Trophoblast cell (in vitro differentiated cells and primary cell): ENCODE measurements around the gene BACH2.

ENCODE experiments used
- DNase-seq, 2 donors: peaks; one replicate each; pipeline ENCODE4 v3.0.0-alpha.2; 2016
- H2AFZ ChIP-seq: 2 replicates; pipeline ENCODE4 v1.6.1; 2013; ENCODE audit warnings: low read length, moderate library complexity, mild to moderate bottlenecking; ENCODE audit not compliant: insufficient read depth, poor library complexity
- H2AK5ac ChIP-seq: 2 replicates; pipeline ENCODE4 v1.6.1; 2013; ENCODE audit warnings: mild to moderate bottlenecking, low read length
- H2BK120ac ChIP-seq: 2 replicates; pipeline ENCODE4 v1.6.1; 2013; ENCODE audit warnings: low read length, mild to moderate bottlenecking, moderate library complexity; ENCODE audit not compliant: insufficient read depth, poor library complexity
- H2BK12ac ChIP-seq: 2 replicates; pipeline ENCODE4 v1.6.1; 2013; ENCODE audit warnings: mild to moderate bottlenecking, low read length, moderate library complexity
- H2BK5ac ChIP-seq: 2 replicates; pipeline ENCODE4 v1.6.1; 2013; ENCODE audit warnings: low read length, low read depth, moderate library complexity, mild to moderate bottlenecking; ENCODE audit not compliant: poor library complexity
- H3K14ac ChIP-seq: 2 replicates; pipeline ENCODE4 v1.6.1; 2013; ENCODE audit warnings: mild to moderate bottlenecking, low read length
- H3K18ac ChIP-seq: 2 replicates; pipeline ENCODE4 v1.6.1; 2013; ENCODE audit warnings: mild to moderate bottlenecking, low read length
- H3K23ac ChIP-seq: 2 replicates; pipeline ENCODE4 v1.6.1; 2013; ENCODE audit warnings: low read length
- H3K27ac ChIP-seq: 2 replicates; pipeline ENCODE4 v1.5.1; 2013; ENCODE audit warnings: low read depth, mild to moderate bottlenecking, inconsistent platforms, low read length, moderate library complexity
- H3K27me3 ChIP-seq: 2 replicates; pipeline ENCODE4 v1.6.1; 2013; ENCODE audit warnings: inconsistent platforms, mild to moderate bottlenecking, low read length, moderate library complexity; ENCODE audit not compliant: insufficient read depth
- H3K36me3 ChIP-seq, 2 experiments: 1 replicate in 1 of 2; 2 replicates in 1 of 2; pipeline ENCODE4 v1.6.1; 2013; ENCODE audit warnings: low read length in 2 of 2, mild to moderate bottlenecking in 2 of 2, moderate library complexity in 1 of 2; ENCODE audit not compliant: insufficient read depth in 2 of 2, control insufficient read depth in 1 of 2
- H3K4ac ChIP-seq: 2 replicates; pipeline ENCODE4 v1.6.1; 2013; ENCODE audit warnings: low read depth, mild to moderate bottlenecking, low read length, moderate library complexity
- H3K4me1 ChIP-seq, 2 experiments: 1 replicate in 1 of 2; 2 replicates in 1 of 2; pipeline ENCODE4 v1.6.1; 2013; ENCODE audit warnings: low read length in 2 of 2, mild to moderate bottlenecking in 2 of 2, moderate library complexity in 1 of 2; ENCODE audit not compliant: insufficient read depth in 2 of 2, control insufficient read depth in 1 of 2
- H3K4me2 ChIP-seq: 2 replicates; pipeline ENCODE4 v1.6.1; 2013; ENCODE audit warnings: inconsistent platforms, mild to moderate bottlenecking, low read length, moderate library complexity
- H3K4me3 ChIP-seq: 2 replicates; pipeline ENCODE4 v1.5.1; 2013; ENCODE audit warnings: mild to moderate bottlenecking, low read depth, low read length, inconsistent platforms
- H3K79me1 ChIP-seq: one replicate; pipeline ENCODE4 v1.6.1; 2013; ENCODE audit warnings: low read length
- H3K79me2 ChIP-seq: 2 replicates; pipeline ENCODE4 v1.6.1; 2013; ENCODE audit warnings: low read length, mild to moderate bottlenecking; ENCODE audit not compliant: control insufficient read depth, insufficient read depth, poor library complexity
- H3K9ac ChIP-seq: 2 replicates; pipeline ENCODE4 v1.6.1; 2013; ENCODE audit warnings: mild to moderate bottlenecking, low read length
- H3K9me3 ChIP-seq: 2 replicates; pipeline ENCODE4 v1.6.1; 2013; ENCODE audit warnings: low read depth, mild to moderate bottlenecking, control low read depth, inconsistent platforms, low read length; ENCODE audit not compliant: insufficient read depth
- H4K12ac ChIP-seq: 2 replicates; pipeline ENCODE4 v1.6.1; 2013; ENCODE audit warnings: low read depth, mild to moderate bottlenecking, low read length, moderate library complexity
- H4K8ac ChIP-seq: 2 replicates; pipeline ENCODE4 v1.6.1; 2013; ENCODE audit warnings: low read depth, mild to moderate bottlenecking, low read length, moderate library complexity
- H4K91ac ChIP-seq: one replicate; pipeline ENCODE4 v1.6.1; 2013; ENCODE audit warnings: low read depth, mild to moderate bottlenecking, low read length, moderate library complexity
- WGBS: extraction: QIAGEN DNeasy Blood & Tissue Kit; methylation state at CpG from one replicate; pipeline ENCODE4 v1.1.7; 2013; ENCODE audit warnings: missing lambda C conversion rate; ENCODE audit not compliant: insufficient read length, insufficient coverage; ENCODE audit errors: extremely low coverage; 5-methylcytosine and 5-hydroxymethylcytosine counted together

BACH2 gene

DNA sequence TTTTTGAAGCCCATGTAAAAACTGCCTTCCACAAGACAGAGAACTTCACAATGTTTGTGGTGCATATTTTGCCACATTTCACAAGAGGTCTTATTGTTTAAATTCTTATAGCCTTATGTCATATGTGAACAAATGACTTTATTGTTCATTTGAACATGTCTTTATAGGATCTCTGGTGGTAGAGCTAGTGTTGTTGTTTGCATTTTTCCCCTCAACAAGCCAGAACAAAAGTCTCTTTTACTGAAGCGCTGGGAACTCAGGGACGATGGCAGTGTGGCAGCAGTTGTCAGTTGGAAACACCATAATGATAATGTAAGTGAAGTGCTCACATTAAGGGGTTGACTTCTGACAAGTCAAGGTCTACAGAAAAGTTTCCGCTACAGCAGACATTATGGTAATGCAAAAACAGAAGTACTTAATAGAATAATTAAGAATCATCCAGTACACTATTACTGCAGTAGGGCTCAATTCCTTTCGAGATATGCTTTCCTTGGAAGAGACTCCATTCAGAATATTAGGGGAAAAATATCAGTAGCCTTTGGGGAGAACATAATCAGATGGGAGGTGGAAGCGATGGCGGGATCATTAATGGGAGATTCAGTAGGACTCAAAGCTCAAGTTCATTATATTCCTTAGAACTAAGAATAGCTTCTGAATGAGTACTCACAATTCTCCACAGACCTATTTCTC, 222.3 kb downstream of the BACH2 start:
- Histone ChIP-seq H3K27ac (no peak overlapping the region), H3K23ac (no peak overlapping the region), H2BK120ac (no peak overlapping the region), H3K79me1 (no peaks in the 10 kb centered on the region), H3K9ac (no peak overlapping the region), H3K4me3 (no peak overlapping the region), H4K12ac (no peak overlapping the region), H3K79me2 (no peaks in the 10 kb centered on the region), H3K9me3 (no peaks in the 10 kb centered on the region), H3K4me1 (peaks cover 2 to 4% of the 10 kb centered on the region in 2 experiments), H2BK5ac (no peak overlapping the region), H3K14ac (no peak overlapping the region), H4K91ac (no peak overlapping the region), H2AK5ac (no peak overlapping the region), H2BK12ac (no peak overlapping the region), H4K8ac (no peak overlapping the region), H2AFZ (no peak overlapping the region), H3K4ac (no peak overlapping the region), H3K36me3 (no peaks in the 10 kb centered on the region), H3K18ac (no peak overlapping the region), H3K4me2 (no peak overlapping the region), H3K27me3 (peaks cover 2% of the 10 kb centered on the region)
- DNase-seq = no peak
- WGBS = no CpG with 5 or more reads among the region's 6 CpGs

DNA sequence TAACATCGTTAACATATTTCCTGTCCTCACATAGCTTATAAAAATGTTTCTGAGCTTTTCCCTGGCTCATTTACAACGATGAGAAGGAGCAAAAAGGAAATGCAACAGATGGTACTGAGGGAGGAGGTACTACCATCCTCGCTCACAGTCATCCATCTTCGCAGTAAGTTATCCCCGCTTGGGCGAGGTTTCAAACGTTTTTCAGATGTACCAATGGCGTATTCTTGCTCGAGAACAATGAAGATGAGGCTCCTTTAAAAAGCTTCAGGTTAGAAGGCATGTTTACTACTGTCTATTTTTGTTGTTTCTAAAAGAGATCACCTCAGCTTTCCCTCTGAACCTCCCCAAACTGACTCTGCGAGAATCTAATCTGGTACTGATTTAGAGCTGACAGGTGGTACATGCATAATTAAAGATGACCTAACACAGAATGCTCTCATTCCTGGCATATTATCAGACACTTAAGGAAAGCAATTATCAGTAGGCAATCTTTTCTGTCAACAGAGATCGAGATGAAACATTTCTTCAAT, 223.6 kb downstream of the BACH2 start:
- H3K23ac ChIP-seq = no peak overlapping the region
- no peak overlapping the region for H2BK120ac ChIP-seq
- no peaks in the 10 kb centered on the region for H3K79me2 ChIP-seq
- H2BK12ac ChIP-seq = no peak overlapping the region
- no peak overlapping the region for H3K14ac ChIP-seq
- no peak overlapping the region for H2BK5ac ChIP-seq
- no peak overlapping the region for H4K12ac ChIP-seq
- no peak overlapping the region for H4K8ac ChIP-seq
- no peak overlapping the region for H3K4me3 ChIP-seq
- H3K4ac ChIP-seq = no peak overlapping the region
- H3K4me1 ChIP-seq = peaks cover 2 to 4% of the 10 kb centered on the region in 2 experiments
- peaks cover 2% of the 10 kb centered on the region for H3K79me1 ChIP-seq
- peaks cover 2% of the 10 kb centered on the region for H3K27me3 ChIP-seq
- no peaks in the 10 kb centered on the region for H3K9me3 ChIP-seq
- H2AFZ ChIP-seq = no peak overlapping the region
- WGBS = no CpG with 5 or more reads among the region's 11 CpGs
- no peaks in the 10 kb centered on the region for H3K36me3 ChIP-seq
- no peak overlapping the region for H2AK5ac ChIP-seq
- H3K4me2 ChIP-seq = no peak overlapping the region
- H4K91ac ChIP-seq = no peak overlapping the region
- DNase-seq = peak in 1 of 2 donors; percentile 9
- H3K9ac ChIP-seq = no peak overlapping the region
- no peak overlapping the region for H3K18ac ChIP-seq
- H3K27ac ChIP-seq = no peak overlapping the region

DNA sequence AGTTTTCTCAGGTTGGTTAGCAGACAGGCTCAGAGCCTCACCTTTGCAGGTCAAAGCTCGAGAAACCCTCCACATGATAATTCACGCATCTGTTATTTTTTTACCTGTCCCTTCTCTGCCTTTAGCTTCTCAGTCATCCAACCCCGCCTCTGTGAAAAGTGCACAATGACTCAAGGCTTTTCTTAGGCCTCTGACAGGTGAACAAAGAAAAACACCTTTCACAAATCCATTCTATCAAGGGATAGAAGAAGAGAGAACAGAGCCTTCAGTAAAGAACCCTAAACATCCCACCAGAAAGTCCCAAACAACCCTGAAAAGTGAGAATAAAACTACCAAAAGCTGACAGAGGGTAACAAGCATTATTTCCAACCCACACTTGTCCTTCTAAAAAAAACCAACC, 224.1 kb downstream of the BACH2 start:
- DNase-seq = no peak
- Histone ChIP-seq H4K12ac (no peak overlapping the region), H4K91ac (no peak overlapping the region), H2AFZ (no peak overlapping the region), H3K4me2 (no peak overlapping the region), H3K9me3 (no peaks in the 10 kb centered on the region), H3K14ac (no peak overlapping the region), H3K4me1 (peaks cover 2 to 6% of the 10 kb centered on the region in 2 experiments), H3K9ac (no peak overlapping the region), H2BK120ac (no peak overlapping the region), H3K27ac (no peak overlapping the region), H3K23ac (no peak overlapping the region), H3K4ac (no peak overlapping the region), H2AK5ac (no peak overlapping the region), H2BK5ac (no peak overlapping the region), H3K79me1 (peaks cover 2% of the 10 kb centered on the region), H3K18ac (no peak overlapping the region), H3K79me2 (no peaks in the 10 kb centered on the region), H2BK12ac (no peak overlapping the region), H3K4me3 (no peak overlapping the region), H3K36me3 (no peaks in the 10 kb centered on the region), H4K8ac (no peak overlapping the region), H3K27me3 (peaks cover 2% of the 10 kb centered on the region)
- WGBS = no CpG with 5 or more reads among the region's 3 CpGs

DNA sequence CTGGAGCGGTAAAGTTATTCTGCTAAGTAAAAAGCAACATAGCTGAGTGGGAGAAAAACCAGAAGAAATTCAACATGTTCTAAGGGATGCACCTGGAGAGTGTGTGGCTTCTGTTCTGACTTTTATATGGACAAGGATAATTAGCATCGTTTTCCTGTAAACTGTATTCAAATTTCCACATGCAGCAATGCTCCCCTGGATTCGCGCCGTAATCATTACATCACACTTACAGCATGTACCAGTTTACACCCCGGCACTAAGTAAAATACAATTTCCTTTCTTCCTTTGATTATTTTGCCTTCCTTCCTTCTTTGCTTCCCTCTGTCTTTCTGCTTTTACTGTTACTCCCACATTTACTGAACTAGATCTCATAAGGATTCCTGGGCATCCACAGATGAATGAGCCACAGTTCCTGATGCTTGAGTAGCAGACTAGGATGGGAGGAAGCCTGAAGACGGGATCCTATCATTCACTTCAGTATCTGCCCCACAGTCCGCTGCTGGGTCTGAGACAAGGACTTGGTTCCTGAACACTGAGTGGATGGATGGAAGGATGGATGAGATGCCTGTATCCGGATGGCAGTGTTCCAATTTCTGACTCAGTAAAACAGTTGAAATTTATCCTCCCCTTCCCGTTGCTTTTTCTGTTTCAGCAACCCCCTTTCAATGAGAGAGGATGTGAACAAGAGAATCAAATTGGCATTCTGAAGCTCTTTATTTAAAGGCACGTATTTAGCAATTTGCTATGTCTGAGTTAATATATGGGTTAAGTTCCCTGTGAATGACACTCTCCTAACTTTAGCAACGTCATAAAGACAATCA, 227.7 kb downstream of the BACH2 start:
- Histone ChIP-seq H2AK5ac (no peak overlapping the region), H2BK120ac (no peak overlapping the region), H2BK5ac (peak overlapping the region; percentile 26), H3K14ac (no peak overlapping the region), H3K27me3 (no peaks in the 10 kb centered on the region), H2AFZ (no peak overlapping the region), H3K9ac (no peak overlapping the region), H3K23ac (no peak overlapping the region), H3K4ac (no peak overlapping the region), H4K12ac (no peak overlapping the region), H3K79me2 (no peaks in the 10 kb centered on the region), H3K9me3 (no peaks in the 10 kb centered on the region), H3K4me1 (peaks cover 5 to 8% of the 10 kb centered on the region in 2 experiments), H3K4me3 (no peak overlapping the region), H3K4me2 (no peak overlapping the region), H4K8ac (no peak overlapping the region), H2BK12ac (peak overlapping the region; percentile 7), H3K18ac (no peak overlapping the region), H4K91ac (peak overlapping the region; percentile 30), H3K36me3 (no peaks in the 10 kb centered on the region), H3K27ac (peak overlapping the region; percentile 19), H3K79me1 (peaks cover 4% of the 10 kb centered on the region)
- no peak for DNase-seq
- WGBS = no CpG with 5 or more reads among the region's 12 CpGs
